Measurements from ENCODE around the gene CCZ1.
"Not testable (repeated sequence)": the region's sequence is repeated elsewhere in the genome, so short reads cannot be mapped to it uniquely, and the experiment has no call there.

- not testable (repeated sequence) for TF ChIP-seq CTCF (IDR thresholded peaks at IDR 0.05 in 2 of 3, conservative IDR thresholded peaks at IDR 0.05 in 1 of 3; ENCODE audit: control insufficient read depth in 2 of 3, extremely low read depth in 1 of 3, insufficient read depth in 1 of 3, low read depth in 3 of 3, low read length in 3 of 3); EZH2 (IDR thresholded peaks at IDR 0.05; ENCODE audit: borderline replicate concordance, control insufficient read depth, low read depth, low read length); NBN (IDR thresholded peaks at IDR 0.05); IKZF1 (conservative IDR thresholded peaks at IDR 0.05); FOXM1 (IDR thresholded peaks at IDR 0.05; ENCODE audit: low read depth, low read length); SP1 (IDR thresholded peaks at IDR 0.05; ENCODE audit: low read depth, low read length); ZZZ3 (IDR thresholded peaks at IDR 0.05; ENCODE audit: control insufficient read depth, insufficient read length, low read depth); SREBF2 (IDR thresholded peaks at IDR 0.05; ENCODE audit: low read length); CBFB (IDR thresholded peaks at IDR 0.05; ENCODE audit: low read depth); NR2C2 (IDR thresholded peaks at IDR 0.05; ENCODE audit: borderline replicate concordance, control insufficient read depth, insufficient read length, low read depth); MXI1 (IDR thresholded peaks at IDR 0.05; ENCODE audit: low read depth, low read length)
These were observed 33.5 kb downstream of the CCZ1 start for GRCh38 chr7:5931905-5932644.

Measured in GM12878 (cell line).